GM18517 (cell line): ENCODE data around the gene SPDYE6.
"Not testable (repeated sequence)": the region's sequence is repeated elsewhere in the genome, so short reads cannot be mapped to it uniquely, and the experiment has no call there.

Experiments used
- ATAC-seq: cut with Tn5 transposase; IDR thresholded peaks from one replicate; pipeline ENCODE4 v1.9.1; 2021; ENCODE audit warnings: mild to moderate bottlenecking, moderate library complexity; ENCODE audit not compliant: unreplicated experiment

SPDYE6 gene

DNA sequence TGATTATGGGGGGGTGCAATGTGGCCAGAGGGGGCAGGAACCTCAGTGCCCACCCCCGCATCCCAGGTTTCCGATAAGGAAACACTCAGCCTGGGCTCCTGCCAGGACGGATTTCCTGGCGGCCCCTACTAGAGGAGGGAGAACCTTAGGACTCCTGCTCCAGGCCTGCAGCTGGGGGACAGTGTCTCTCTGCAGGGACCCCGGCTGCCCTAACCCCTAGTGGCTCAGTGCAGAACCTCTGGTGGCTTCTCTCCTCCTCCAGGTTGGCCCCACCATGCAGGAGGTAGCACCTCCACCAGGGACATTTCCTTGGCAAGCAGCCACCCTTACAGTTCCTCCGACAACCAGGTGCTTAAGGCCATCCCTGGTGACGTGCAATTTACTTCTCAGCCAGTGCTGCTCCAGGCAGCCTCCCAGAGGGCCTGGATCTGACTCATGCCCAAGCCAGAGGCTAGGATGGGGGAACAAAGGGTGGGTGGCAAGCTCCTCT is 37.7 kb downstream of the SPDYE6 start:
- ATAC-seq: no peak

DNA sequence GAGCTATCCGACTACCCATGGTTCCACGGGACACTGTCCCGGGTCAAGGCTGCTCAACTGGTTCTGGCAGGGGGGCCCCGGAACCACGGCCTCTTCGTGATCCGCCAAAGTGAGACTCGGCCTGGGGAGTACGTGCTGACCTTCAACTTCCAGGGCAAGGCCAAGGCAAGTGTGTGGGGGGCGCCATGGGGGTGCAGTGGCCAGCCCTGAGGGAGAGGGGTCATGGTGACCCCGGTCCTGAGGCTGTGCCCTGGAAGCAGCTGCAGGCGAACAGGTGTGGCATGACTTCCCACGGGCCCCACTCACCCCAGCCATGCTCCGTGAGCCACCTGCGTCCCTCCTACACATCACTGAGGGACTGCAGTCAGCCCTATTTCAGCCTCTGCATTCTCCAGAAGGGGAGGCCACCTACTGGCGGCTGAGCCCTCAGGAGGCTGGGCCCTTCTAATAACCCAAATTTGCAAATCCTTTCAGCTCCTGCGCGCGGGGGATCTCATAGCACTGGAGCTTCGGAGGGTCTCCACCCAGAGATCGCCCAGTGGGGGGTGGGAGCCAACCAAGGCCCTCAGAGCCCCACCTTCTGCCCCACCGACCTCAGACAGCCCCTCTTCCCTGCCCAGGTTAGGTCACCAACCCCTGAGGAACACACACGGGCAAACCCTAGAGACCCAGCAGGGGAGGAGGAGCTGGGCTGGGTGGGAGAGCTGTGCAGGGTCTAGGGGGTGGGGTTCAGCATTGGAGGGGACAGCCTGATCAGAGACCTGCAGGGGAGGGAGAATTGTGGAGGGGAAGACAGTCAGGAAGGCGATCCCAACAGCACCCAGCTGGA is 38.8 kb downstream of the SPDYE6 start:
- ATAC-seq: no peak

DNA sequence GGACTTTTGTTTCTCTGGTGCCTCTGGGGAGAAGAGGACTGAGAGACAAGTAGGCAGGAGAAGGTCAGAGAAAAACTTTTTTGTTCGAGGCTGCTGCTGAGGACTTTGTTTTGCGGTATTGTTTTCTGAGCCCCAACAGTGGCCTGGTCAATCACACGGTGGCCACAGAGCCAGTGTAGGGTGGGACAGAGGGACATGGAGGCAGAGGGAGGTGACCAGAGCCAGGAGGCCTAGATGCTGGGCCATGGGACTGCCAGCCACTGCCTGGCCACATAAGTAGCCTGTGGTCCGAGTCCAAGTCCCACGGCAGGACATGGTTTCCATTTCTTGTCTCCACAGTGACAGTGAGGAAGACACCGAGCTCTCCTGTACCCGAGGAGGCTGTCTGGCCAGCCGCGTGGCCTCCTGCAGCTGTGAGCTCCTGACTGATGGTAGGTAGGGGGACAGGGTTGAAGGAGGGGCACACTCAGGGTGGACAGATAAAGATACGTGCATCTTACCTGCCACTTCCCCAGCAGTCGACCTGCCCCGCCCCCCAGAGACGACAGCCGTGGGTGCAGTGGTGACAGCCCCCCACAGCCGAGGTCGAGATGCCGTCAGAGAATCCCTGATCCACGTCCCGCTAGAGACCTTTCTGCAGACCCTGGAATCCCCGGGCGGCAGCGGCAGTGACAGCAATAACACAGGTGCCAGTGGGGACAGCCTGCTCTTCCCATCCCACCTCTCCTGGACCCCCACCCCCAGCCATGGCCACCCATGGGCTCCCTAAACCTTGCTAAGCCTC is 42.1 kb downstream of the SPDYE6 start:
- no peak for ATAC-seq

DNA sequence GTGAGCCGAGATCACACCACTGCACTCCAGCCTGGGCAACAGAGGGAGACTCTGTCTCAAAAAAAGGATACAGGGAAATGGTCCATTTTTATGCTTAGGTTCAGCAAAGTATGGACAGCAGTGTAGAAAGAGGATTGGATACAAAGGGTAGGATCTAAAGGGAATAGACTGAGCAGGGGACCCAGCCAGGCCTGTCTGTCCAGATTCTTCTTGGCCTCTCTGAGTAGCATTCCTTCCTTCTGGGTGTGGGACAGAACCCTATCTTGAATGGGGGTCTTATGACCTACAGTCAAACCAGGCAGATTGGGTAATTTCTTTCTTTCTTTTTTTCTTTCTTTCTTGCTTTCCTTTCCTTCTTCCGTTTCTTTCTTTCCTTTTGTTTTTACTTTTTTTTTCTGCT is 43.9 kb downstream of the SPDYE6 start:
- ATAC-seq: no peak

DNA sequence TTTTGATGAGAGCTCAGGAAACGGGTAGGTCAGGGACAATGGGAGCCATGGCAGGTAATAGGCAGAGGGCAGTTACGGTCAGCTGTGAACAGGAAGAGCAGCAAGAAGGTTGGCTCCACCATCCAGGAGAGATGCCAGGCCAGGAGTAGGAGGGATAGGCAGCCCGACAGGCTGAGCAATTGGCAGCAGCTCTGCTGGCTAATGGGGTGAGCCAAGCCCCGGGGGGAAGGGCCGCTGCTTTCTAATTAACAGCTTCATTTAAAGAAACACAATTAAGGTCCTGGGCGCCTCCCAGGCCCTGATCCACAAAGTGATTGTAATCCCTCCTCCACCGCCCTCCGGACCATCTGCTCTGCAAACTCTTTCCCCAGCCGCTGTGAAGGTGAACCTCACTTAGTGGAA is 45.8 kb downstream of the SPDYE6 start:
- no peak for ATAC-seq

DNA sequence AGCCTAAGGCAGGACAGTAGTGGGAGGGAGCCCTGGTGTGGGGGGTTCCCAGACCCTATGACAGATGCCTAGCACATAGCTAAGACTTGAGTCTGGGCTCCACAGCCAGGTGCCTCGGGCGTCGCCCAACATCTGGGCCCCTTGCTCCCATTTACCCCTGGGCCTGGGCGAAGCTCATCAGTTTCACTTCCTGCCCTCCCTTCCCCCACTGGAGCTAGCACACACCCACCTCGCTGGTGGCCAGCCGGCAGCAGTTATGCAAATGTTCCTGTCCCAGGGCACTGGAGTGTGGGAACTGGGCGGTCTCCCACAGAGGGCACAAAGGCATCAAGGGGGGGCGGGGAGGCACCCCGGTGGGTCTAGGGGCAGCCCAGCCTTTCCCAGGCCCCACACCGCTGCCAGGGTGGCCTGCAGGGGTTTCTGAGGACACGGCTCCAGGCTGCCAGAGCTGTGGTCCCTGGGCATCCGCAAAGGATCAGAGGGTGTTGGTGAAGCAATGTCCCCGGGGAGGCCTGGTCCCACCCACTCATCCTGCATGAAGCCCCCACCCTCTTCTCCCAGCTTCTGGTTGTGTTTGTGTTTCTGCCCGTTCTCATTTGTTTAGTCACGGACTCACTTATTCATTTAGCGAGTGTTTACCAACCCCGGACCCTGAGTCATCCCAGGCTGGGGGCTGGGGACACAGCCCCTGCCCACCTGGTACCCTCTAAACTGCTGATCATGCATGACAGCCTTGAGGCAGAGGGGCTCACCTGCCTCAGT is 49.1 kb downstream of the SPDYE6 start:
- ATAC-seq: peak; percentile 70

DNA sequence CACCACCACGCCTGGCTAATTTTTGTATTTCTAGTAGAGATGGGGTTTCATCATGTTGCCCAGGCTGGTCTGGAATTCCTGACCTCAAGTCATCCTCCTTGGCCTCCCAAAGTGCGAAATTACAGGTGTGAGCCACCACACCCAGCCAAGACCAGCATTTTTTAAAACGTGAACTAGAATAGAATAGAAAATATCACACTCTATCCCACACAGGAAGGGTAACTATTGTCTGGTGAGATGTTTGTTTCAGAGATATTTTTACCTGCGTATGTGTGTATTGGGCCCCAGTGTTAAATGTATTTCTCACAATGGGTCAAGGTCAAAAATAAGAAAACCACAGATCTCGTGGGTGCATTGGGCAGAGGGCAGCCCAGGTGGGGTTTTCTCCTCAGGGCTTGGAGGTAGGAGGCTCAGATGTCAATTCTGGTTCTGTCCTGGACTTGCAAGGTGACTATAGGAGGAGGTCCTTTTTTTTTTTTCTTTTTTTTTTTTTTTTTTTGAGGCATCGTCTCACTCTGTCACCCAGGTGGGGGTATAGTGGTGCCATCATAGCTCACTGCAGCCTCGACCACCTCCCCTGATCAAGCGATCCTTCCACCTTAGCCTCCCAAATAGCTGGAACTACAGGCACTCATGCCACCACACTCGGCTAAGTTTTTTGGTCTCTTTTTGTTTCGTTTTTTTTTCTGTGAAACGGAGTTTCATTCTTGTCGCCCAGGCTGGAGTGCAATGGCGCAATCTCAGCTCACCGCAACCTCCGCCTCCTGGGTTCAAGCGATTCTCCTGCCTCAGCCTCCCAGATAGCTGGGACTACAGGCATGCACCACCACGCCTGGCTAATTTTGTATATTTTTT is 50.6 kb downstream of the SPDYE6 start:
- ATAC-seq: peak; percentile 61

DNA sequence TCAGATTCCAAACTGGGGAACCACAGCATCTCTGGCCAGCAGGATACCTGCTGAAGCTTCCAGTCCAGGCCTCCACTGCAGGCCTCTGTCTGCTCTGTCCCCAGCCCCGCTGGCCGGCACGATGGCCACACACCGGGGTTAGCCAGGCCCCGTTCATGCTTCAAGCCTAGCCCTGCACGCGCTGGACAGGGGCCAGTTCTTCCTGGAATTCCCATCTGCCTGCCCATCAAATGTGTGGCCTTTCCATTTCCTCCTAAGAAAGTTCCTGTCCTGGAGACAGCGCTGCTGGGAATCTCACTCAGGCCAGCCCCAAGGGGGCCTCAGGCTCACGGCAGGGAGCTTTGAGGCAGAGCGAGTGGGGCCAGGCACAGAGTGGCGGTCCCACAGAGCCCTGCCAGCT is 51.6 kb downstream of the SPDYE6 start:
- ATAC-seq: no peak

DNA sequence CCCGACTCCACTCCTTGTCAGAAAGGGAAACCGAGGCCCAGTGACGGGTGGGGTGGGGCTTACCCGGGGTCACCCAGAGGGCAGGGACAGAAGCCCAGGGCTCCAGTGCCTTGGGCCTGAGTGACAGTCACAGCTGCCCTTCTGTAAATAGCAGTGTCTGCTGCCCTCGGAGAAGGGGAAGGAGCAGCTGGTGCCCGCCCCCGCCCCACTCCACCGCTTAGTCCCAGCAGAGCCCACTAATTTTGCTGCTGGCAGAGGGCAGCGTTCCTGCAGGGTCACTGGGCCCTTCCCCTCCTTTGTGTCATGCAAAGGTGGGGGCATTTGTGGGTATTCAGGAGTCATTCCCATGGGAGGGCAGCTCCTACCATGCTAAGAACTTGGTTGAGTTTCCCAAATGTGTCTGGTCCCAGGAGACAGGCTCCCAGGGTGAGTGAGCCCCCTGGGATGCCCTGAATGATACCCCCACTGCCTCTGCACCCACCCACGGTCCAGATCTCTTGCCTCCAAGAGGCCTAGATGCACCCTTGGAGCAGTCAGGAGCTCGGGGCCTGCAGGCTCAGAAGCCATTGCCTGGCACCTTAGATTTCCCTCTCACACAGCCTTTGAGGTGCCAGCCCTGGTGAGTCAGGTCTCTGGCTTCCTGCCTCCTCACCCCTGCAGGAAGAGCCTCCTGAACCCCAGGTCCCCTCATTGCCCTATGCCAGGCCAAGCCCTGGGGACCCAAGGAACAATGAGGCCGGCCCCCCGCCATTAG is 52.4 kb downstream of the SPDYE6 start:
- ATAC-seq: no peak

DNA sequence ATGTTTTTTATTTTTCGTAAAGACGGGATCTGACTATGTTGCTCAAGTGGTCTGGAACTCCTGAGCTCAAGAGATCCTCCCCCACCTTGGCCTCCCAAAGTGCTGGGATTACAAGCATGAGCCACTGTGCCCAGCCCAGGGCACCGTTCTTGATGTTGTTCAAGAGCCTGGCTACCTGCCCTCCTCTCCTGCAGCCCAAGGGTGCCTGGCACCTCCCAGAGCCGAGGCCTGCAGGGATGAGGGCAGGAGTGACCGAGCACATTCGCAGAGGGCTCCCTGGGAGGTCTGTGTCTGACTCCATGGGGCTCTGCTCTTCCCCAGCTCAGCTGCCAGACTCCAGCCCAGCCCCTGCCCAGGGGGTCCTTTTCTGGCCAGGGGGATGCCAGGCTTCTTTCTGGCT is 54.2 kb downstream of the SPDYE6 start:
- no peak for ATAC-seq

DNA sequence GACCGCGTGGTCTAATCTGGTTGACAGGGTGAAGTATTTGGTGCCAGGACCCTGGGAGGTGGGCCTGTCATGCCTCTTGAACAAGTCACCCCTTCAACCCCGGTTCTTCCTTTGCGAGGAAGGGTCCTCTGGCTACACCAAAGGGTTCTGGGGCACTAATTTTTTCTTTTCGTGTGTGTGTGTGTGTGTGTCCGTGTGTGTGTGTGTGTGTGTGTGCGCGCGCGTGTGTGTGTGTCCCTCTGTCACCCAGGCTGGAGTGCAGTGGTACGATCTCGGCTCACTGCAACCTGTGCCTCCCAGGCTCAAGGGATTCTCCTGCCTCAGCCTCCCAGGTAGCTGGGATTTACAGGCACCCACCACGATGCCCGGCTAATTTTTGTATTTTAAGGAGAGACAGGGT is 54.9 kb downstream of the SPDYE6 start:
- ATAC-seq: not testable (repeated sequence)

DNA sequence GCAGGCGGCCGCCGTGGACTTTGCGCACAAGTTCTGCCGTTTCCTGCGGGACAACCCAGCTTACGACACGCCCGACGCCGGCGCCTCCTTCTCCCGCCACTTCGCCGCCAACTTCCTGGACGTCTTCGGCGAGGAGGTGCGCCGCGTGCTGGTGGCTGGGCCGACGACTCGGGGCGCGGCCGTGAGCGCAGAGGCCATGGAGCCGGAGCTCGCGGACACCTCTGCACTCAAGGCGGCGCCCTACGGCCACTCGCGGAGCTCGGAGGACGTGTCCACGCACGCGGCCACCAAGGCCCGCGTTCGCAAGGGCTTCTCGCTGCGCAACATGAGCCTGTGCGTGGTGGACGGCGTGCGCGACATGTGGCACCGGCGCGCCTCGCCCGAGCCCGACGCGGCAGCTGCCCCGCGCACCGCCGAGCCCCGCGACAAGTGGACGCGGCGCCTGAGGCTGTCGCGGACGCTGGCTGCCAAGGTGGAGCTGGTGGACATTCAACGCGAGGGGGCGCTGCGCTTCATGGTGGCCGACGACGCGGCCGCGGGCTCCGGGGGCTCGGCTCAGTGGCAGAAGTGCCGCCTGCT is 55.5 kb downstream of the SPDYE6 start:
- no peak for ATAC-seq

DNA sequence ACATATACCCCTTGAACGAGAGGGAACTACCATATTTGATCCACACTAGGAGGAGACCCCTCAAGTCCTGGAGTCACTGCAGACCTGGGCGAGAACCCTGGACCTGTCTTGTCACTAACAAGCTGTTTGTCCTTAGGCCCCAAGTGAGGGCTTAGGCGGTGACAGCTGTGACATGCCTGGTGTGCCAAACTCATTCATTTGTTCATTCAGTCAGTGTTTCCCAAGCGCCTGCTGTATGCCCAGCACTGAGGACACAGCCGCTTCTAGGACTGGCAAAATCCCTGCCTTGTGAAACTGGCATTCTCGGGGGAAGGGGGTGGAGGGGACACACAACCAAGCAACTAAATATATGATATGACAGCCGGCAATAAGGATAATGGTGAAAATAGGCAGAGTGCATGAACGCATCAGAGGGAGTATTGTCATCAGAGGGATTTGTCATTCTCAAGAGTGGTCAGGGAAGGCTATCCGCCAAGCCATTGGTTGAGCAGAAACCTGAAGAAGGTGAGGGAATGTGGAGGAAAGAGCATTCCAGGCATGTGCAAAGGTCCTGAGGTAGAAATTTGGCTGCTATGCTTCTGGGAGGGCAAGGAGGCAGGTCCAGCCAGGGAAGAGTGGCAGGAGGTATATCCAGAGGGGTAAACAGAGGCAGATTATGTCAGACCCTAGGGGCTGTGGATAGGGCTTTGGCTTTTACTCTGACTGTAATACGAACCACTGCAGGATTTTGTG is 58.6 kb downstream of the SPDYE6 start:
- ATAC-seq: no peak

DNA sequence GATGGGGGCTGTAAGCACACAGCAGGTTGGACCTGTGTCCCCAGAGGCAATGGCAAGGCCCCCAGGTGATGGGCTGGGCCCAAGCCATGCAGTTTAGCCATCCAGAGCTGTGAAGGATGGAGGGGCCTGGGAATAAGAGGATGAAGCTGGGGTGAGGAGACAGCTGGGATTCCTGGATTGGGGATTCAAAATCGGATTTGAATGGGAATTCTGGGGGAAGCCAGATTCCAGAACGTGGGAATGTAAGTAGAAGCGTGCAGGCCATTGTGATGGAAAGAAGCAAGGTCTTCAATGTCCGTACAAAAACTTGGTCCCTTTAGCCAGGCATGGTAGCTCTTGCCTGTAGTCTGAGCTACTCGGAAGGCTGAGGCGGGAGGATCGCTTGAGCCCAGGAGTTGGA is 59.7 kb downstream of the SPDYE6 start:
- ATAC-seq: no peak

DNA sequence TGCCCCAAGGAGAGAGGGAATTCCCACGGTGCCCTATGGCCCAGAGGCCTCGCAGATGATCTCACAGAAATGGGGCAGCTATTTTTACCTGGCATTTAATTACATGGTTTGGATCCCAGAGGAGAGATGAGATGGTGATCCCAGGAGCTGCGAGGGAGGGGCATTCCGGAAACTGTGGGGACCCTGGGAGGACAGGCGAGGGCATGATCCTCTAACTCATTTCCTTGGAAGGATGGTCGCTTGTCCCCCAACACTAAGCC is 60.1 kb downstream of the SPDYE6 start:
- ATAC-seq: no peak
